ENCODE measurements around the gene NECAB3. TPM values are rescaled to one million over a fixed set of nuclear protein-coding genes. Genes with fewer than 3 reads are reported as not detected.
"Not testable (repeated sequence)": the region's sequence is repeated elsewhere in the genome, so short reads cannot be mapped to it uniquely, and the experiment has no call there.

NECAB3 gene
- total RNA-seq, 1 donor from 2014 or later, result 58.6 TPM

DNA sequence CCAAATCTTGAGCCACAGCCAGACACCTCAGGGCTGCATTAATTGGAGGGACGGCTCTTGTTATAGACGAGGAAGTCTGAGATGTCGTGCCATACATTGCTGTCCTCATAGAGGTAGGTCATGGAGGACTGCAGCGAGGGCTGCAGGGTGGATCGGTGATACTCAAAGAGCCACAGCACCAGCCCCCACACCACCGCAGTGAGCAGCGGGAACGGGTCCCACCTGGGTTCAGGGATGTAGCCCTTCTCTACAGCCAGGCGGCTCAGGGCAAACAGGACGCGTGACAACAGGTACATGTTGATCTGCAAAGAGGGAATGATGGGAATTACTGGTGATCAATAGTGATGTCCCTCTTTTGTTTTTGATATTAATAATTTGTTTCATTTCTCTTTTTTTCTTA, 33.4 kb upstream of the NECAB3 start:
- no peak for DNase-seq (ENCODE audit: low spot score in 2 of 2, unreplicated experiment in 2 of 2)
- Mint-ChIP-seq H3K27me3 (ENCODE audit: low read depth) (no peaks in the 10 kb centered on the region), H3K27ac (no peak overlapping the region), H3K4me3 (no peak overlapping the region), H3K4me1 (no peaks in the 10 kb centered on the region), H3K9me3 (no peaks in the 10 kb centered on the region), H3K36me3 (no peaks in the 10 kb centered on the region)
- TF ChIP-seq, protein P1, sequence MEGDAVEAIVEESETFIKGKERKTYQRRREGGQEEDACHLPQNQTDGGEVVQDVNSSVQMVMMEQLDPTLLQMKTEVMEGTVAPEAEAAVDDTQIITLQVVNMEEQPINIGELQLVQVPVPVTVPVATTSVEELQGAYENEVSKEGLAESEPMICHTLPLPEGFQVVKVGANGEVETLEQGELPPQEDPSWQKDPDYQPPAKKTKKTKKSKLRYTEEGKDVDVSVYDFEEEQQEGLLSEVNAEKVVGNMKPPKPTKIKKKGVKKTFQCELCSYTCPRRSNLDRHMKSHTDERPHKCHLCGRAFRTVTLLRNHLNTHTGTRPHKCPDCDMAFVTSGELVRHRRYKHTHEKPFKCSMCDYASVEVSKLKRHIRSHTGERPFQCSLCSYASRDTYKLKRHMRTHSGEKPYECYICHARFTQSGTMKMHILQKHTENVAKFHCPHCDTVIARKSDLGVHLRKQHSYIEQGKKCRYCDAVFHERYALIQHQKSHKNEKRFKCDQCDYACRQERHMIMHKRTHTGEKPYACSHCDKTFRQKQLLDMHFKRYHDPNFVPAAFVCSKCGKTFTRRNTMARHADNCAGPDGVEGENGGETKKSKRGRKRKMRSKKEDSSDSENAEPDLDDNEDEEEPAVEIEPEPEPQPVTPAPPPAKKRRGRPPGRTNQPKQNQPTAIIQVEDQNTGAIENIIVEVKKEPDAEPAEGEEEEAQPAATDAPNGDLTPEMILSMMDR (IDR thresholded peaks at IDR 0.05; ENCODE audit: unreplicated experiment), result no peak

DNA sequence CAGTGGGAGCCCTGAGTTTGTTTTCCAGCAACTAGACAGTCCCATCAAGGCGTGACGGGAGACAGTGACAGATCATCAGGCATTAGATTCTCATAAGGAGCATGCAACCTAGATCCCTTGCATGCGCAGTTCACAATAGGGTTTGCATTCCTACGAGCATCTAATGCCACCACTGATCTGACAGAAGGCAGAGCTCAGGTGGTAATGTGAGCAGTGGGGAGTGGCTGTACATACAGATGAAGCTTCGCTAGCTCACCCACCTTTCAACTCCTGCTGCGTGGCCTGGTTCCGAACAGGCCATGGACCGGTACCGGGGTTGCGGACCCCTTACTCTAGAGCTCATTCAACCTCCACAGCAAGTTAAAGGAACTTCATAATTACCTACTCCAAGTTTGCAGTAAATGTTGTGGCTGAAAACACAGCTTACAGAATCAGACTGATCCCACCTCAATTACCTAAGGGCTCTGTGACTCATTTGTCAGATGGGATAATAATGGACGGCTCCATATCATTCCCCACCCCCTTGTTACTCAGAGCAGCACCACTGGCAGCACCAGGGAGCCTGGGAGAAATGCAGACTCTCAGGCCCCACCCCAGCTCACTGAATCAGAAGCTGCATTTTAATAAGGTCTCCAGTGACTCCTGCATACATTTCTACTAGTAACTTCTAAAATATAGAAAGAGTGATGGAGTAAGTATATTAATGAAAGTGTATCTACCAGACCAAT, 30.1 kb upstream of the NECAB3 start:
- Mint-ChIP-seq H3K9me3 (no peaks in the 10 kb centered on the region), H3K36me3 (peaks cover 4% of the 10 kb centered on the region), H3K4me1 (no peaks in the 10 kb centered on the region), H3K4me3 (no peak overlapping the region), H3K27ac (no peak overlapping the region), H3K27me3 (ENCODE audit: low read depth) (no peaks in the 10 kb centered on the region)
- TF ChIP-seq, protein P1 (IDR thresholded peaks at IDR 0.05; ENCODE audit: unreplicated experiment), result no peak
- DNase-seq (ENCODE audit: low spot score in 2 of 2, unreplicated experiment in 2 of 2), result no peak

DNA sequence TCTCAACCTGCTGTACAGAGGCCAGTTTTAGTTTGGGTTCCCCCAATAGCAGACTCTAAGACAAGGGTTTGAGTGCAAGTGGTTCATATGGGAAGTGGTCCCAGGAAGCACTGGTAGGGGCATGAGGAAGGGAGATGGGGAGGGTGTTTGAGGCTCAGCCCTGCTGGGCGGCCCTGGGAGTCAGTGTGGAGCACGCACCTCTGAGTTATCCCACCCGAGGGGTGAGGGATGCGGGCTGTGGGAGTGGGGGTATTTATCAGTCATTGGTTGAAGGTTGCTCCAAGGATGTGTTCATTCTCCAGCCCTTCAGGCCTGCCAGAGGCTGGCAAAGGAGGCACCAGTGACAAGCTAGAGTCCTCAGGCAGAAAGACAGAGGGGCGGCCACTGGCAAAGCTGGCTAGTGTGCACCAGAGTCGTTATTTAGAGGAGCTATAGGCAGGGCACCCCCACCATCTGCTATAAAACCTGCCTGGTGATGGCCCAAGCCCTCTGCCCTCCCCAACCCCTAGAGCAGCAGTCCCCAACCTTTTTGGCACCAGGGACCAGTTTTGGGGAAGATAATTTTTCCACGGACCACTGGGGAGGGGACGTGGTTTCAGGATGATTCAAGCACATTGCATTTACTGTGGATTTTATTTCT, 29.4 kb upstream of the NECAB3 start:
- H3K27me3 Mint-ChIP-seq (ENCODE audit: low read depth), result no peaks in the 10 kb centered on the region
- no peak for DNase-seq (ENCODE audit: low spot score in 2 of 2, unreplicated experiment in 2 of 2)
- H3K27ac Mint-ChIP-seq, result no peak overlapping the region
- H3K4me3 Mint-ChIP-seq, result no peak overlapping the region
- TF ChIP-seq, protein P1 (IDR thresholded peaks at IDR 0.05; ENCODE audit: unreplicated experiment), result no peak
- H3K9me3 Mint-ChIP-seq, result no peaks in the 10 kb centered on the region
- peaks cover 4% of the 10 kb centered on the region for H3K36me3 Mint-ChIP-seq
- H3K4me1 Mint-ChIP-seq, result no peaks in the 10 kb centered on the region

DNA sequence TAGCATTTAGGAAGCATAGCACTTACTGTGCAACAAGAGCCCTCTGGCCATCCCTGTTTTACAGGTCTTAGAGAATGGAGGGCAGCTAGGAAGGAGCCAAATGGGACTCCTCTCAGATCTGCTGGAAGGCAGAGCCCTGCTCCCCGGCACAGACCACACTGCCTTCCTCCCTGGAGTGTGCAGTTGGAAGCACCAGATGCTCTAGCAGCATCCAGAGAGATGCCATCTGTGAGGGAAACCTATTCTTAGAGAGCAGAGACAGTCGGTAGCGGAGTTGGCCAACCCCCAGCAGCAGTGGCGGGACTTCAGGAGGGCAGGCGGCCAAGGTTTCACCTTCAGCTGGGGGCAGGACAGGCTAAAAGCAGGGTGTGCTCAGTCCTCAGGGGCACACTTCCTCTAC, 28.6 kb upstream of the NECAB3 start:
- Mint-ChIP-seq H3K4me3 (no peak overlapping the region), H3K27ac (no peak overlapping the region), H3K27me3 (ENCODE audit: low read depth) (no peaks in the 10 kb centered on the region), H3K9me3 (no peaks in the 10 kb centered on the region), H3K36me3 (peaks cover 4% of the 10 kb centered on the region), H3K4me1 (no peaks in the 10 kb centered on the region)
- no peak for DNase-seq (ENCODE audit: low spot score in 2 of 2, unreplicated experiment in 2 of 2)
- TF ChIP-seq, protein P1 (IDR thresholded peaks at IDR 0.05; ENCODE audit: unreplicated experiment), result no peak

DNA sequence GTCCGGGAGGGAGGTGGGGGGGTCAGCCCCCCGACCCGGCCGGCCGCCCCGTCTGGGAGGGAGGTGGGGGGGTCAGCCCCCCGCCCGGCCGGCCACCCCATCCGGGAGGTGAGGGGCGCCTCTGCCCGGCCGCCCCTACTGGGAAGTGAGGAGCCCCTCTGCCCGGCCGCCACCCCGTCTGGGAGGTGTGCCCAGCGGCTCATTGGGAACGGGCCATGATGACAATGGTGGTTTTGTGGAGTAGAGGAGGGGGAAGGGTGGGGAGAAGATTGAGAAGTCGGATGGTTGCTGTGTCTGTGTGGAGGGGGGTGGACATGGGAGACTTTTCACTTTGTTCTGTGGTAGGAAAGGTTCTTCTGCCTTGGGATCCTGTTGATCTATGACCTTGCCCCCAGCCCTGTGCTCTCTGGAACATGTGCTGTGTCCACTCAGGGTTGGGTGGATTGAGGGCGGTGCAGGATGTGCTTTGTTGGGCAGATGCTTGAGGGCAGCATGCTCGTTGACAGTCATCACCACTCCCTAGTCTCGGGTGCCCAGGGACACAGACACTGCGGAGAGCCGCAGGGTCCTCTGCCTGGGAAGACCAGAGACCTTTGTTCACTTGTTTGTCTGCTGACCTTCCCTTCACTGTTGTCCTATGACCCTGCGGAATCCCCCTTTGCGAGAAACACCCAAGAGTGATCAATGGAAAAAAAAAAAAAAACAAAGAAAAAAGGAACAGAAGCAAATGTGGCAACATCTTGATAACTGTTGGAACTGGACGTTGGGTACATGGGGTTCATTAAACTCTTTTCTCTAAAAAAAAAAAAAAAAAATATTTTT, 27.6 kb upstream of the NECAB3 start:
- no peaks in the 10 kb centered on the region for H3K27me3 Mint-ChIP-seq (ENCODE audit: low read depth)
- no peaks in the 10 kb centered on the region for H3K4me1 Mint-ChIP-seq
- peaks cover 4% of the 10 kb centered on the region for H3K36me3 Mint-ChIP-seq
- TF ChIP-seq, protein P1 (IDR thresholded peaks at IDR 0.05; ENCODE audit: unreplicated experiment), result no peak
- no peak overlapping the region for H3K4me3 Mint-ChIP-seq
- no peak overlapping the region for H3K27ac Mint-ChIP-seq
- no peaks in the 10 kb centered on the region for H3K9me3 Mint-ChIP-seq
- no peak for DNase-seq (ENCODE audit: low spot score in 2 of 2, unreplicated experiment in 2 of 2)

DNA sequence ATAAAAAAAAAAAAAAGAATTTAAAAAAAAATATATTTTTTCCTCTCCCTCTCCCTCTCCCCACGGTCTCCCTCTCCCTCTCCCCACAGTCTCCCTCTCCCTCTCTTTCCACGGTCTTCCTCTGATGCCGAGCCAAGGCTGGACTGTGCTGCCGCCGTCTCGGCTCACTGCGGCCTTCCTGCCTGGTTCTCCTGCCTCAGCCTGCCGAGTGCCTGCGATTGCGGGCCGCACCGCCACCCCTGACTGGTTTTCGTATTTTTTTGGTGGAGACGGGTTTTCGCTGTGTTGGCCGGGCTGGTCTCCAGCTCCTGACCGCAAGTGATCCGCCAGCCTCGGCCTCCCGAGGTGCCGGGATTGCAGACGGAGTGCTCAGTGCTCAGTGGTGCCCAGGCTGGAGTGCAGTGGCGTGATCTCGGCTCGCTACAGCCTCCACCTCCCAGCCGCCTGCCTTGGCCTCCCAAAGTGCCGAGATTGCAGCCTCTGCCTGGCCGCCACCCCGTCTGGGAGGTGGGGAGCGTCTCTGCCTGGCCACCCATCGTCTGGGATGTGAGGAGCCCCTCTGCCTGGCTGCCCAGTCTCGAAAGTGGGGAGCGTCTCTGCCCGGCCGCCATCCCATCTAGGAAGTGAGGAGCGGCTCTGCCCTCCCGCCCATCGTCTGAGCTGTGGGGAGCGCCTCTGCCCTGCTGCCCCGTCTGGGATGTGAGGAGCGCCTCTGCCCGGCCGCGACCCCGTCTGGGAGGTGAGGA, 26.6 kb upstream of the NECAB3 start:
- H3K4me1 Mint-ChIP-seq; H3K4me3 Mint-ChIP-seq; H3K36me3 Mint-ChIP-seq; H3K27ac Mint-ChIP-seq; H3K27me3 Mint-ChIP-seq (ENCODE audit: low read depth); DNase-seq (ENCODE audit: low spot score in 2 of 2, unreplicated experiment in 2 of 2); H3K9me3 Mint-ChIP-seq: not testable (repeated sequence)

DNA sequence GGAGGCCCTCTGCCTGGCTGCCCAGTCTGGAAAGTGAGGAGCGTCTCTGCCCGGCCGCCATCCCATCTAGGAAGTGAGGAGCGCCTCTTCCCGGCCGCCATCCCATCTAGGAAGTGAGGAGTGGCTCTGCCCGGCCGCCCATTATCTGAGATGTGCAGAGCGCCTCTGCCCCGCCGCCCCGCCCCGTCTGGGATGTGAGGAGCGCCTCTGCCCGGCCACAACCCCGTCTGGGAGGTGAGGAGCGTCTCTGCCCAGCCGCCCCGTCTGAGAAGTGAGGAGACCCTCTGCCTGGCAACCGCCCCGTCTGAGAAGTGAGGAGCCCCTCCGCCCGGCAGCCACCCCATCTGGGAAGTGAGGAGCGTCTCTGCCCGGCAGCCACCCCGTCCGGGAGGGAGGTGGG, 24.7 kb upstream of the NECAB3 start:
- not testable (repeated sequence) for H3K27me3 Mint-ChIP-seq (ENCODE audit: low read depth); H3K4me1 Mint-ChIP-seq; H3K27ac Mint-ChIP-seq; DNase-seq (ENCODE audit: low spot score in 2 of 2, unreplicated experiment in 2 of 2); H3K9me3 Mint-ChIP-seq; H3K4me3 Mint-ChIP-seq; H3K36me3 Mint-ChIP-seq
